PC-9 (cell line): ENCODE data around the gene RXRA. TPM values are rescaled to one million over a fixed set of nuclear protein-coding genes. Genes with fewer than 3 reads are reported as not detected.

ENCODE experiments used
- BruUV-seq: library from RNA; stranded (reverse); fragments of 400-500 nt; replicated peaks from 2 replicates; lab custom pipeline; 2021; lab: Mats Ljungman, UMichigan
- CTCF ChIA-PET: fragments of 300-600 bp; sonication (Branson Sonifier 250); formaldehyde crosslinking; loops from one replicate; lab custom pipeline; 2022; ENCODE audit warnings: antibody characterized with exemption; lab: Charles Lee
- POLR2A ChIA-PET: fragments of 300-600 bp; sonication (Branson Sonifier 250); formaldehyde crosslinking; loops from one replicate; lab custom pipeline; 2022; ENCODE audit warnings: antibody characterized with exemption; ENCODE audit not compliant: unreplicated experiment; lab: Charles Lee
- DNase-seq, 2 experiments: peaks; one replicate each; pipeline versions ENCODE4 v3.0.0 to v3.0.0-alpha.2; 2015 to 2022; ENCODE audit warnings: mixed read lengths in 1 of 2
- H2AFZ ChIP-seq: fragments of 200-600 bp; sonication (generic); 2 replicates; pipeline ENCODE4 v1.8.1; 2017; ENCODE audit warnings: antibody characterized with exemption
- H3F3A ChIP-seq: fragments of 200-600 bp; sonication (generic); 2 replicates; pipeline ENCODE4 v1.8.1; 2017; ENCODE audit warnings: antibody characterized with exemption, mild to moderate bottlenecking, low read depth; ENCODE audit not compliant: insufficient read depth
- H3K27ac ChIP-seq: fragments of 200-600 bp; sonication (generic); 2 replicates; pipeline ENCODE4 v1.6.1; 2016; ENCODE audit warnings: mixed run types
- H3K27me3 ChIP-seq: fragments of 200-600 bp; sonication (generic); 2 replicates; pipeline ENCODE4 v1.6.1; 2016; ENCODE audit warnings: low read depth, mixed run types; ENCODE audit not compliant: insufficient read depth
- H3K36me3 ChIP-seq: fragments of 200-600 bp; sonication (generic); 2 replicates; pipeline ENCODE4 v1.6.1; 2016; ENCODE audit warnings: low read depth, mixed run types
- H3K4me1 ChIP-seq: fragments of 200-600 bp; sonication (generic); replicated peaks from 2 replicates; pipeline ENCODE4 v1.6.1; 2016; ENCODE audit warnings: mixed run types; ENCODE audit not compliant: insufficient read depth
- H3K4me2 ChIP-seq: fragments of 200-600 bp; sonication (generic); 2 replicates; pipeline ENCODE4 v1.6.1; 2017; ENCODE audit warnings: mixed run types
- H3K4me3 ChIP-seq: fragments of 200-600 bp; sonication (generic); 2 replicates; pipeline ENCODE4 v1.6.1; 2016; ENCODE audit warnings: mixed run types
- H3K79me2 ChIP-seq: fragments of 200-600 bp; sonication (generic); 2 replicates; pipeline ENCODE4 v1.6.1; 2017; ENCODE audit warnings: low read depth, mixed run types
- H3K9me2 ChIP-seq: fragments of 200-600 bp; sonication (generic); 2 replicates; pipeline ENCODE4 v1.8.1; 2017; ENCODE audit warnings: mild to moderate bottlenecking; ENCODE audit not compliant: insufficient read depth
- H3K9me3 ChIP-seq: fragments of 200-600 bp; sonication (generic); 2 replicates; pipeline ENCODE4 v1.8.1; 2016; ENCODE audit warnings: low read depth; ENCODE audit not compliant: insufficient read depth
- H4K20me1 ChIP-seq: fragments of 200-600 bp; sonication (generic); 2 replicates; pipeline ENCODE4 v1.8.1; 2017; ENCODE audit not compliant: insufficient read depth
- CTCF ChIP-seq: fragments of 200-600 bp; sonication (generic); conservative IDR thresholded peaks from 2 replicates; pipeline ENCODE4 v1.6.1; 2017; ENCODE audit warnings: mixed run types, antibody characterized with exemption, mild to moderate bottlenecking, moderate library complexity
- EZH2 ChIP-seq: fragments of 200-600 bp; sonication (generic); IDR thresholded peaks from 2 replicates; pipeline ENCODE4 v1.8.0; 2017; ENCODE audit warnings: antibody characterized with exemption, low read depth
- intact Hi-C: fragments of 100-400 bp; cut with micrococcal nuclease; formaldehyde crosslinking; loops from one replicate; pipeline ENCODE4 v1.10.0; 2022; ENCODE audit not compliant: unreplicated experiment
- total RNA-seq: library from RNA; stranded (reverse); gene quantifications from 2 replicates; pipeline ENCODE4 v1.2.3, GENCODE V29; 2021

RXRA gene
- total RNA-seq, 1 experiment from 2014 or later, result 146 TPM

GRCh38 chr9:134370213-134370492, 43.9 kb downstream of the RXRA start:
- Histone ChIP-seq H4K20me1 (peaks cover 27% of the 10 kb centered on the region), H3K27me3 (no peaks in the 10 kb centered on the region), H3K79me2 (peaks cover 94% of the 10 kb centered on the region), H3K9me3 (no peaks in the 10 kb centered on the region), H3K4me1 (peaks cover 21% of the 10 kb centered on the region), H3K27ac (no peak overlapping the region), H3K9me2 (no peaks in the 10 kb centered on the region), H3K4me2 (no peak overlapping the region), H3F3A (peaks cover 12% of the 10 kb centered on the region; the same call in 1 of the 2 replicates), H3K36me3 (no peaks in the 10 kb centered on the region), H2AFZ (no peak overlapping the region), H3K4me3 (no peak overlapping the region)
- POLR2A ChIA-PET, result interaction anchor here (0.7 kb wide), 1 partner anchor 36 kb away, joined by 5 read pairs; no protein-coding TSS in a partner anchor
- intact Hi-C loops, result no loop called here
- no TSS peak for BruUV-seq
- no peak for DNase-seq
- CTCF ChIA-PET, result no interaction called here
- no peak for TF ChIP-seq CTCF
- no peak for TF ChIP-seq EZH2

- no peaks in the 10 kb centered on the region for H3K9me2 ChIP-seq
- intact Hi-C loops, result no loop called here
- no peaks in the 10 kb centered on the region for H3K36me3 ChIP-seq
- CTCF ChIA-PET, result no interaction called here
- H3K4me2 ChIP-seq, result no peak overlapping the region
- H3F3A ChIP-seq, result peaks cover 12% of the 10 kb centered on the region; the same call in 1 of the 2 replicates
- H3K4me3 ChIP-seq, result no peak overlapping the region
- peaks cover 26% of the 10 kb centered on the region for H3K4me1 ChIP-seq
- H3K79me2 ChIP-seq, result peaks cover 94% of the 10 kb centered on the region
- H2AFZ ChIP-seq, result no peak overlapping the region
- POLR2A ChIA-PET, result interaction anchor here (0.7 kb wide), 1 partner anchor 37 kb away, joined by 5 read pairs; no protein-coding TSS in a partner anchor
- TF ChIP-seq EZH2 (no peak), CTCF (no peak)
- no peak for DNase-seq
- no peak overlapping the region for H3K27ac ChIP-seq
- H3K9me3 ChIP-seq, result no peaks in the 10 kb centered on the region
- no TSS peak for BruUV-seq
- peaks cover 22% of the 10 kb centered on the region for H4K20me1 ChIP-seq
- no peaks in the 10 kb centered on the region for H3K27me3 ChIP-seq
Observed at GRCh38 chr9:134370638-134371037, 44.4 kb downstream of the RXRA start.

- Histone ChIP-seq H2AFZ (no peak overlapping the region), H3K36me3 (no peaks in the 10 kb centered on the region), H4K20me1 (peaks cover 17% of the 10 kb centered on the region), H3K4me1 (peaks cover 23% of the 10 kb centered on the region), H3K79me2 (peaks cover 91% of the 10 kb centered on the region), H3K4me3 (no peak overlapping the region), H3K9me2 (no peaks in the 10 kb centered on the region), H3K9me3 (no peaks in the 10 kb centered on the region), H3F3A (peaks cover 20% of the 10 kb centered on the region; the same call in 1 of the 2 replicates), H3K27me3 (no peaks in the 10 kb centered on the region), H3K27ac (no peak overlapping the region), H3K4me2 (no peak overlapping the region)
- TF ChIP-seq EZH2 (no peak), CTCF (no peak)
- no peak for DNase-seq
- intact Hi-C loops, result no loop called here
- BruUV-seq, result no TSS peak
- POLR2A ChIA-PET, result no interaction called here
- CTCF ChIA-PET, result no interaction called here
Observed at GRCh38 chr9:134371731-134372130, 45.5 kb downstream of the RXRA start.
